ENCODE results near the gene FHAD1. TPM values are rescaled to one million over a fixed set of nuclear protein-coding genes. Genes with fewer than 3 reads are reported as not detected.

The FHAD1 gene
- total RNA-seq, 1 donor from 2014 or later: 0.32 TPM

DNA sequence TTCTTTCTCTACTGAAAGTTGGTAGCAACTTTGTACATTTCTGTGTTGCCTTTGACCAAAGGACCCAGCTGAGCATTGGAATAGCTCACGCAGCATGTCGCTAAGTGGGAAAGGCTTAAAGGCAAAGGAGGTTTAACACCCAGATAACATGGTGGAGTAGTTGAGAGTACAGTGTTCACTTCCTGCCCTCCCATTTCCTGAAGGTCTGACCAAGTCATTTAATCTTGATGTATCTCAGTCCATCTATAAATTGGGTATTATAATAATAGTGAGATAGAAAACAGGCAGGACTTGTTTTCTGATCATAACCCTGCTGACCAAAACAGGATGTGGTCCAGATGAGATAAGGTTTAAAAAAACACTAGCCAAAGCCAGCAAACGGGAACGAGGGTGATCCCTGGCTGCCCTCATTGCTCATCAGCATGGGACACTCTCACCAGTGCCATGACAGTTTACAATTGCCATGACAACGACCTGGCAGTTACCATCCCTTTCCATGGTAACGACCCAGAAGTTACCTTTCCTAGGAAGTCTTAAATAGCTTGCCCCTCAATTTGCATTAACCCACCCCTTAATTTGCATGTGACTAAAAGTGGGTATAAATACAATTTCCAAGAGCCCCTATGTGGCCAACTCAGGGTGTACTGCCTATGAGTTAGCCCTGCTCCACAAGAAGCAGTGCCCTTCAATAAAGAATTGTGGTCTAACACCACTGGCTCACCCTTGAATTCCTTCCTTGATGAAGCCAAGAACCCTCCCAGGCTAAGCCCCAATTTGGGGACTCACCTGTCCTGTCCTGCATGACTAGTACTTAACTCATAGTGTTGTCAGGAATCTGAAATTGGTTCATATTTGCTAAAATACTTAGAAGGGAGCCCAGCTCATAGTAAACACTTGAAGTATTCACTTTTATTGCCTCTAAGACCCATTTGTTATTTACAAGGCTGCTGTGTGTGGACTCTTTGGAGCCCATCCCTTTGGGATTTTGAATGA is 28.4 kb upstream of the FHAD1 start:
- peak; percentile 49 for ATAC-seq

- no peak for ATAC-seq
Observed at GRCh38 chr1:15219280-15220023, 27.6 kb upstream of the FHAD1 start.

GRCh38 chr1:15220024-15220392 is 27.0 kb upstream of the FHAD1 start:
- no peak for ATAC-seq

GRCh38 chr1:15220825-15221431 is 26.1 kb upstream of the FHAD1 start:
- ATAC-seq: no peak

DNA sequence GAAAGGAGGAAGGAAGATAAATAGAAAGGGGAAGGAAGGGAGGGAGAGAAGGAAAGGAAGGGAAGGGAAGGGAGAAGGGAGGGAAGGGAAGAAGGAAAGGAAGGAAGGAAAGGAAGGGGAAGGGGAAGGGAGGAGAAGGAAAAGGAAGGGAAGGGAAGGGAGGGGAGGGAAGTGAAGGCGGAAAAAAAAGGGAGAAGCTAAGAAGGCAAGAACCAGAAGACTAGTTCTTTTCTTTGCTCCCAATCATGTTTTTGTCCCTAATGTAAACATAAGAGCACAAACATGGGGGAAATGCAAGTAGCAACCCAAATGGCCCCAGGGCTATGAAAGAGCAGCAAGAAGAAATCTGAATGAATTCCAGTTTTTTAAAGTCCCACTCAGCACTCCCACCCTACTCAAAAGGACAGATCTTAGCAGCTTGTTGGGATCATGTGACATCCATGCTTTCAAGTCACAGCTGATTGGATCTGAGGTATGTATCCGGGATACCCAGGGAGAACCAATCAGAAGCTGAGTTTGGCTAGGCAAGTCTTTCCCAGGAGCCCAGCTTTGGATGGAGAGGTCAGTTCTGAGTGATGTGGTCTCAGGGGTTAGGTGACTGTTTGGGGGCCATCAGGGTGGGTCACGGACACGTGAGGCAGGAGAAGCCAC is 24.2 kb upstream of the FHAD1 start:
- no peak for ATAC-seq

- ATAC-seq: no peak
Observed at GRCh38 chr1:15224259-15224869, 22.7 kb upstream of the FHAD1 start.

DNA sequence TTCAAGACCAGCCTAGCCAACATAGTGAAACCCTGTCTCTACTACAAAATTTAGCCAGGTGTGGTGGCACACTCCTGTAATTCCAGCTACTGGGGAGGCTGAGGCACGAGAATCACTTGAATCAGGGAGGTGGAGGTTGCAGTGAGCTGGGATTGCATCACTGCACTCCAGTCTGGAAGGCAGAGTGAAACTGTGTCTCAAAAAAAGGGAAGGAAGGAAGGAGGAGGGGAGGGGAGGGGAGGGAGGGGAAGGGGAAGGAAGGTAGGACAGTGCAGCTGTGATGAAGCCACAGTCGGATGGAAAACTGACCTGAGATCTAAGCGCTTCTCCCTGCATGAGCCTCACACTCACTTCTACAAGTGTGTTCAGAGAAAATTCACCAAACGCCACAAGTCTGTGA is 22.0 kb upstream of the FHAD1 start:
- ATAC-seq: no peak

- ATAC-seq: no peak
Observed at GRCh38 chr1:15225461-15225860, 21.6 kb upstream of the FHAD1 start.

- no peak for ATAC-seq
Observed at GRCh38 chr1:15226388-15227255, 20.4 kb upstream of the FHAD1 start.

DNA sequence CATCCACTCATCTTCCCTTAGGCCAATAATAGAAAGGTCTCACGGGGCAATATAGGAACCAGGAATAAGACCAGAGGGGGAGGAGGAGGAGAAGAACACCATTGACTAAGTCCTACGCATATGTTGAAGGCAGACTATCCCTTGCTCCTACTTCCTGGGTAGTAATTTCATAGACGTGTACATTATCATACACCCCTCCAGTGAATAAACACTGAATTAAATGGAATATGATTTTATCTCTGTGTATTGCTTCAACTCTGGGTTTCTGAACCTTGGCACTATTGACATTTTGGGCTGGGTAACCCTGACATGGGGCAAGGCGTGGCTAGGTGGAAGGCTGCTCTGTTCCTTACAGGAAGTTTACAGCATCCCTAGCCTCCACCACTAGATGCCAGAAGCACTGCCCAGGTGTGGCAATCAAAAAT is 17.3 kb upstream of the FHAD1 start:
- ATAC-seq: peak; percentile 68

GRCh38 chr1:15231714-15232201 is 15.3 kb upstream of the FHAD1 start:
- no peak for ATAC-seq

DNA sequence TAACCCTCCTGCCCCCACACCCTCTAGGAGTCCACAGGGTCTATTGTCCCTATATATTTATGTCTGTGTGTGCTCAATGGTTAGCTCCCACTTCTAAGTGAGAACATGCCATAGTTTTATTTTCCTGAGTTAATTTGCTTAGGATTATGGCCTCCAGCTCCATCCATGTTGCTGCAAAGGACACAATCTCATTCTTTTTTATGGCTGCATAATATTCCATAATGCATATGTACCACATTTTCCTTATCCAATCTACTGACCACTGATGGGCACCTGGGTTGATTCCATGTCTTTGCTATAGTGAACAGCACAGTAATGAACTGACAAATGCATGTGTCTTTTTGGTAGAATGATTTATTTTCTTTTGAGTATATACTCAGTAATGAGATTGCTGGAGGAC is 13.3 kb upstream of the FHAD1 start:
- no peak for ATAC-seq

- no peak for ATAC-seq
Observed at GRCh38 chr1:15236321-15236721, 10.7 kb upstream of the FHAD1 start.

DNA sequence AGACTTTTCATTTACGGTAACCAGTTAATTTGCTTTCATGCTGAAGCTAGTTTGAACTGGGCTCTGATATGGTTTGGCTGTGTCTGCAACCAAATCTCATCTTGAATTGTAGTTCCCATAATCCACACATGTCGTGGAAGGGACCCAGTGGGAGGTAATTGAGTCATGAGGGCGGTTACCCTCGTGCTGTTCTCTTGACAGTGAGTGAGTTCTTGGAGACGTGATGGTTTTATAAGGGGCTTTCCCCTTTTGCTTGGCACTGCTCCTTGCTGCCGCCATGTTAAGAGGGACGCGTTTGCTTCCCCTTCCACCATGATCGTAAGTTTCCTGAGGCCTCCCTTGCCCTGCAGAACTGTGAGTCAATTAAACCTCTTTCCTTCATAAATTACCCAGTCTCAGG is 10.3 kb upstream of the FHAD1 start:
- ATAC-seq: no peak

DNA sequence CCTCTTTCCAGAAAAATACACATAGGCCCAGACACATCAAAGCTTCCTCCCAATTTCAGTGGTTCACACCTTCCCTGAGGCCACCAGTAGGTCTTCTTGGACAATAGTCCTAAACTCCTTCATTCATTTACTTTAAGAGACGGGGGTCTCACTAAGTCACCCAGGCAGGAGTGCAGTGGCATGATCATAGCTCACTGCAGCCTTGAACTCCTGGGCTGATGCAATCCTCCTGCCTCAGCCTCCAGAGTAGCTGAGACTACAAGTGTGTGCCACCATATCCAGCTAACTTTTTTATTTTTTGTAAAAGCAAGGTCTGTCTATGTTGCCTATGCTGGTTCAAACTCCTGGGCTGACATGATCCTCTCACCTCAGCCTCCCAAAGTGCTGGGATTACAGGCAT is 8.2 kb upstream of the FHAD1 start:
- no peak for ATAC-seq

GRCh38 chr1:15242766-15243165 is 4.3 kb upstream of the FHAD1 start:
- ATAC-seq: no peak

DNA sequence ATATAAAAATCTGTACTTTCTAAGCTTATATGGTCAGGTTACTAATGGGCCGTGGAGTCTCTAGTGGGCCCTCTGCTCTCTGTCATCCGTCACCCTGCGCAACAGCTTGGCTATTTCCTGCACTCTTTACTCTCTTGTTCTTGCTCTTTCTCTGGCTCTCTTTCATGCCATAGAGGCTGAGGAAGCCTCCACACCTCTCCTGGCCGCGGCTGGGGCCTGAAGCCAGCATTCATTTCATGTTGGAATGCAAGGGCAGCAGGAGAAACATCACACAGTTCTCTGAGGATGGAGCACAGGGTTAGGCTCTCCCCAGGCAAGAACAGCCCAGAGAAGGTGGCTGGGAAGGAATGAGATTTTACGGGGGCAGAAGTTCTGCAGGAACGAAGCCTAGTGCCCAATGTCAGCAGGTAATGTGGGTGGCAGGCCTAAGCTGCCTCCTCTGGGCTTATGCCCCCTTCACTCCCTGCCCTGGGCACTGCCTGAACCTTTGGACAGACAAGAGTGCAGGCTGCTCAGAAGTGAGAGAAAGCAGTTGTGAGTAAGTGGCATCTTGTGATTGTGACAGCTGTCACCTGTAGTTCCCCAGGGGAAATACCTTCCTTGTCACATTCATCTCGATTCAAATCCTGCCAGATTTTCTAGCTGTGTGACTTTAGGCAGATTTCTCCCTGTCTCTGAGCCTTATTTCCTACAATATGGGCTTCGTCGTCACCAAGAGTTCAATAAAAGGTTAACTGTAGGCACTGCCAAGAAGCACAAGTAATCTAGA is 3.6 kb upstream of the FHAD1 start:
- ATAC-seq: no peak

DNA sequence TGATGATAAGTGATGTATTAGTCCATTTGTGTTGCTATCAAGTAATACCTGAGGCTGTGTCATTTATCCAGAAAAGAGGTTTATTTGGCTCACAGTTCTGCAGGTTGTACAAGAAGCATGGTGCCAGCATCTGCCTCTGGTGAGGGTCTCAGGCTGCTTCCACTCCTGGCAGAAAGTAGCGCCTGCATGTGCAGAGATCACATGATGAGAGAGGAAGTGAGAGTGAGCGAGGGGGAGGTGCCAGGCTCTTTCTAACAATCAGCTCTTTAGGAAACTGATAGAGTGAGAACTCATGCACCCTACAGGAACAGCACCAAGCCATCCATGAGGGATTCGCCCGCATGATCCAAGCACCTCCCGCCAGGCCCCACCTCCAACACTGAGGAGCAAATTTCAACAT is 2.2 kb upstream of the FHAD1 start:
- no peak for ATAC-seq

DNA sequence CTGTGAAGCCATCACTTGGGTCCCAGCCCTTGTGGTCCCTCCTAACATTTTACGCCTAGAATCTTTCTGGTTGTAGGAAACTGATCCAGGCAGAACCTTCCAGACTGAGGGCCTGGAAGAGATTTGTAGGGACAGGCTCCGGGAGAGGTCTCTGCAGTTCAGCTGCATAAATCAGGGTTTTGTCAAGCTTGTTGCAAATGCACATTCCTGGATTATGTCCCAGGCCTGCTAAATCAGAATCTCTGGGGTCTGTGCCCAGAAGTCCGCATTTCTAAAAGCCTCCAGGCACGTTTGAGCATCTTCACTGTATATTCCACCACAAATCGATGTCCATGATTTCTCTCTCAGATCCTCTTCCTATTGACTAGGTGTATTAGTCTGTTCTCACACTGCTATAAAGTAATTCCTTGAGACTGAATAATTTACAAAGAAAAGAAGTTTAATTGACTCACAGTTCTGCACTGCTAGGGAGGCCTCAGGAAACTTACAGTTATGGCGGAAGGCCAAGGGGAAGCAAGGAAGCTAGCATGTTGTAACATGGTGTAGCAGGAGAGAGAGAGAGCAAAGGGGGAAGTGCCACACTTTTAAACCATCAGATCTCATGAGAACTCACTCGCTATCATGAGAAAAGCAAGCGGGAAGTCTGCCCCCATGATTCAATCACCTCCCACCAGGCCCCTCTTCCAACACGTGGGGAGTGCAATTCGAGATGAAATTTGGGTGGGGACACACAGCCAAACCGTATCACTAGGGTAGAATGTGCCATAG is 1.2 kb upstream of the FHAD1 start:
- peak; percentile 72 for ATAC-seq

- no peak for ATAC-seq
Observed at GRCh38 chr1:15248216-15248615, 1.2 kb downstream of the FHAD1 start.

All from esophagus mucosa (tissue), 1 donor.